ENCODE results near the gene KHDC1. TPM values are rescaled to one million over a fixed set of nuclear protein-coding genes. Genes with fewer than 3 reads are reported as not detected.

The KHDC1 gene
- total RNA-seq, 1 donor from 2014 or later, result 10.2 TPM

- Mint-ChIP-seq H3K4me1 (no peaks in the 10 kb centered on the region), H3K4me3 (no peak overlapping the region), H3K27ac (no peak overlapping the region), H3K27me3 (ENCODE audit: low read depth) (no peaks in the 10 kb centered on the region), H3K36me3 (peaks cover 12% of the 10 kb centered on the region), H3K9me3 (peaks cover 10% of the 10 kb centered on the region)
- TF ChIP-seq CTCF (IDR thresholded peaks at IDR 0.05; ENCODE audit: unreplicated experiment), result no peak
- DNase-seq (ENCODE audit: low spot score in 2 of 2, unreplicated experiment in 2 of 2), result no peak
These were observed 35.3 kb downstream of the KHDC1 start for GRCh38 chr6:73227606-73228255.

GRCh38 chr6:73225396-73225795, 37.6 kb downstream of the KHDC1 start, which contains the start of gene KHDC1L:
Gene KHDC1L, minus strand, starts transcription at chr6:73225496. Its CDS starts 88 bp downstream, at chr6:73225408.
- Mint-ChIP-seq H3K27me3 (ENCODE audit: low read depth) (no peaks in the 10 kb centered on the region), H3K9me3 (peaks cover 10% of the 10 kb centered on the region), H3K4me3 (no peak within 1 kb of the TSS), H3K27ac (no peak within 1 kb of the TSS), H3K4me1 (no peaks in the 10 kb centered on the region), H3K36me3 (peaks cover 12% of the 10 kb centered on the region)
- DNase-seq (ENCODE audit: low spot score in 2 of 2, unreplicated experiment in 2 of 2), result no peak
- TF ChIP-seq CTCF (IDR thresholded peaks at IDR 0.05; ENCODE audit: unreplicated experiment), result no peak

GRCh38 chr6:73216859-73217258, 46.1 kb downstream of the KHDC1 start:
- H3K4me3 Mint-ChIP-seq, result no peak overlapping the region
- H3K4me1 Mint-ChIP-seq, result no peaks in the 10 kb centered on the region
- no peaks in the 10 kb centered on the region for H3K27me3 Mint-ChIP-seq (ENCODE audit: low read depth)
- H3K27ac Mint-ChIP-seq, result no peak overlapping the region
- no peak for TF ChIP-seq CTCF (IDR thresholded peaks at IDR 0.05; ENCODE audit: unreplicated experiment)
- peaks cover 5% of the 10 kb centered on the region for H3K9me3 Mint-ChIP-seq
- no peak for DNase-seq (ENCODE audit: low spot score in 2 of 2, unreplicated experiment in 2 of 2)
- H3K36me3 Mint-ChIP-seq, result no peaks in the 10 kb centered on the region

- TF ChIP-seq CTCF (IDR thresholded peaks at IDR 0.05; ENCODE audit: unreplicated experiment), result no peak
- H3K36me3 Mint-ChIP-seq, result no peaks in the 10 kb centered on the region
- no peaks in the 10 kb centered on the region for H3K27me3 Mint-ChIP-seq (ENCODE audit: low read depth)
- peaks cover 7% of the 10 kb centered on the region for H3K9me3 Mint-ChIP-seq
- no peaks in the 10 kb centered on the region for H3K4me1 Mint-ChIP-seq
- no peak for DNase-seq (ENCODE audit: low spot score in 2 of 2, unreplicated experiment in 2 of 2)
- no peak overlapping the region for H3K27ac Mint-ChIP-seq
- no peak overlapping the region for H3K4me3 Mint-ChIP-seq
These were observed 53.9 kb downstream of the KHDC1 start for GRCh38 chr6:73209117-73209516.

- H3K36me3 Mint-ChIP-seq, result no peaks in the 10 kb centered on the region
- DNase-seq (ENCODE audit: low spot score in 2 of 2, unreplicated experiment in 2 of 2), result no peak
- no peaks in the 10 kb centered on the region for H3K4me1 Mint-ChIP-seq
- TF ChIP-seq CTCF (IDR thresholded peaks at IDR 0.05; ENCODE audit: unreplicated experiment), result no peak
- H3K27me3 Mint-ChIP-seq (ENCODE audit: low read depth), result no peaks in the 10 kb centered on the region
- no peak overlapping the region for H3K27ac Mint-ChIP-seq
- peaks cover 7% of the 10 kb centered on the region for H3K9me3 Mint-ChIP-seq
- H3K4me3 Mint-ChIP-seq, result no peak overlapping the region
These were observed 55.7 kb downstream of the KHDC1 start for GRCh38 chr6:73207221-73207837.
